Prostate gland (tissue), 2 donors: ENCODE data around the gene TET2.

Source experiments
- POLR2A ChIP-seq: fragments of 450-650 bp; IDR thresholded peaks from one replicate; pipeline ENCODE4 v1.6.1; 2016; ENCODE audit warnings: antibody characterized with exemption, mild to moderate bottlenecking
- POLR2AphosphoS5 ChIP-seq: sonication (generic); formaldehyde crosslinking; IDR thresholded peaks from one replicate; pipeline ENCODE4 v1.6.1; 2017; ENCODE audit warnings: antibody characterized with exemption
- TF ChIP-seq, protein P1 (sequence below), 4 experiments: fragments of 200-600 bp in 2 of 4; fragments of 450-650 bp in 2 of 4; sonication (generic) in 2 of 4; IDR thresholded peaks; 1 replicate in 3 of 4; 2 replicates in 1 of 4; pipeline ENCODE4 v1.5.1; 2016 to 2019; ENCODE audit warnings: antibody characterized with exemption in 4 of 4, mild to moderate bottlenecking in 2 of 4, moderate library complexity in 2 of 4

GRCh38 chr4:105148356-105148755 lies 1.7 kb downstream of the TET2 start:
- TF ChIP-seq, protein P1, sequence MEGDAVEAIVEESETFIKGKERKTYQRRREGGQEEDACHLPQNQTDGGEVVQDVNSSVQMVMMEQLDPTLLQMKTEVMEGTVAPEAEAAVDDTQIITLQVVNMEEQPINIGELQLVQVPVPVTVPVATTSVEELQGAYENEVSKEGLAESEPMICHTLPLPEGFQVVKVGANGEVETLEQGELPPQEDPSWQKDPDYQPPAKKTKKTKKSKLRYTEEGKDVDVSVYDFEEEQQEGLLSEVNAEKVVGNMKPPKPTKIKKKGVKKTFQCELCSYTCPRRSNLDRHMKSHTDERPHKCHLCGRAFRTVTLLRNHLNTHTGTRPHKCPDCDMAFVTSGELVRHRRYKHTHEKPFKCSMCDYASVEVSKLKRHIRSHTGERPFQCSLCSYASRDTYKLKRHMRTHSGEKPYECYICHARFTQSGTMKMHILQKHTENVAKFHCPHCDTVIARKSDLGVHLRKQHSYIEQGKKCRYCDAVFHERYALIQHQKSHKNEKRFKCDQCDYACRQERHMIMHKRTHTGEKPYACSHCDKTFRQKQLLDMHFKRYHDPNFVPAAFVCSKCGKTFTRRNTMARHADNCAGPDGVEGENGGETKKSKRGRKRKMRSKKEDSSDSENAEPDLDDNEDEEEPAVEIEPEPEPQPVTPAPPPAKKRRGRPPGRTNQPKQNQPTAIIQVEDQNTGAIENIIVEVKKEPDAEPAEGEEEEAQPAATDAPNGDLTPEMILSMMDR (IDR thresholded peaks at IDR 0.05) = no peak
- TF ChIP-seq POLR2AphosphoS5 (no peak), POLR2A (no peak)
